GM21515 (cell line): ENCODE measurements around the gene LETMD1.
A peak's percentile ranks its signal among the peaks of the same experiment; 100 is the strongest.
"Not testable (repeated sequence)": the region's sequence is repeated elsewhere in the genome, so short reads cannot be mapped to it uniquely, and the experiment has no call there.

Experiments used
- ATAC-seq: cut with Tn5 transposase; IDR thresholded peaks from one replicate; pipeline ENCODE4 v1.9.1; 2021; ENCODE audit not compliant: unreplicated experiment

LETMD1 gene

GRCh38 chr12:51076236-51076930 lies 28.3 kb downstream of the LETMD1 start:
- ATAC-seq = no peak

DNA sequence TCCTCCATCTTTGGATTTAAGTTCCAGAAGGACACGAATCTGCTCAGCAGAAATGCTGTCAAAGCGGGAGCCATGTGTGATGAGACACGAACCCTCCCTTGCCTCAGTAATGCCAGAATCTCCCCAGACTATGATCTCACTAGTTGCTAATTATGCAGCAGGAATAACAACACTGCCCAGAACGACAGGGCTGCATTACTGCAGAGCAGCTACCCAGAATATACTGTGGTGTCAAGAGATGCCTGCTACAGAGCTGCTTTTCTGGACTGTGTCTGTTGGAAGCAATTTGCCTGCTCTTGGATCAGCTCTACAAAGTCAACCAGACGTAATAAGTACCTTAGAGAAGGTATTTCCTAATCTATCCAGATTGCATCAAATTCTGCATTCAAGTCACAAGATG lies 29.8 kb downstream of the LETMD1 start:
- no peak for ATAC-seq

DNA sequence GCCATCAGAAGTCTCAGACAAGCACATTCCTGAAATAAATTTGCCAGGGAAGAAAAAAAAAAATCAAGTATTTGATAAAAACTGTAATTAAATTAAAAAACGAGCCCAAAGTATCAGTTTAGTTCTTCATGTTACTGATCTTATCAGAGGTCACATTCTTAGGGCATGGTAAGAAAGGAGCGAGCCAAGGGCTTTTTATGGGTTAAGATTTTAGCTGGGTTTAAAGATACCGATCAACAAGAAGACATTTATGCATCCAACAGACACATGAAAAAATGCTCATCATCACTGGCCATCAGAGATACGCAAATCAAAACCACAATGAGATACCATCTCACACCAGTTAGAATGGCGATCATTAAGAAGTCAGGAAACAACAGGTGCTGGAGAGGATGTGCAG lies 30.2 kb downstream of the LETMD1 start:
- ATAC-seq = not testable (repeated sequence)

DNA sequence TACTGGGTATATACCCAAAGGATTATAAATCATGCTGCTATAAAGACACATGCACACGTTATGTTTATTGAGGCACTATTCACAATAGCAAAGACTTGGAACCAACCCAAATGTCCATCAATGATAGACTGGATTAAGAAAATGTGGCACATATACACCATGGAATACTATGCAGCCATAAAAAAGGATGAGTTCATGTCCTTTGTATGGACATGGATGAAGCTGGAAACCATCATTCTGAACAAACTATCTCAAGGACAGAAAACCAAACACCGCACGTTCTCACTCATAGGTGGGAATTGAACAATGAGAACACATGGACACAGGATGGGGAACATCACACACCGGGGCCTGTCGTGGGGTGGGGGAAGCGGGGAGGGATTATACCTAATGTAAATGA lies 30.7 kb downstream of the LETMD1 start:
- ATAC-seq = not testable (repeated sequence)

- no peak for ATAC-seq
Measured at GRCh38 chr12:51080136-51080535, 32.0 kb downstream of the LETMD1 start.

DNA sequence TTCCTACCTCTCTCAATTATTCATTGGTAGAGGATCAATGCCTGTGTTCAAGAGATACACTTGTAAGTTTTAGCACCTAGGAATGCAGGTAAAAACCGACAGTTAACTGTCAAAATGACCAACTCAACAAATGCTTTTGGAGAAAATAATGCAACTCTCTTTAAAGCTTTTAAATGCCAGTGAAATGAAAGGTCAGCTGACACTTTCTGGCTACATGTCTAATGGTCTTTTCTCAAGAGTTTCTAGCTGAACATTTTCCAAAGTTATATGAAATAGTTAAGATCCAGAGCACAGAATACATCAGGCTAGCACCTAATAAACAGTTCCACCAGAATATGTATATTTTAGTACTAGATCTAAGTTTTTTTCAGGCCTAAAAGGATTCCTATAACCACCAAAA lies 33.3 kb downstream of the LETMD1 start:
- no peak for ATAC-seq

GRCh38 chr12:51082561-51083125 lies 34.5 kb downstream of the LETMD1 start:
- no peak for ATAC-seq

DNA sequence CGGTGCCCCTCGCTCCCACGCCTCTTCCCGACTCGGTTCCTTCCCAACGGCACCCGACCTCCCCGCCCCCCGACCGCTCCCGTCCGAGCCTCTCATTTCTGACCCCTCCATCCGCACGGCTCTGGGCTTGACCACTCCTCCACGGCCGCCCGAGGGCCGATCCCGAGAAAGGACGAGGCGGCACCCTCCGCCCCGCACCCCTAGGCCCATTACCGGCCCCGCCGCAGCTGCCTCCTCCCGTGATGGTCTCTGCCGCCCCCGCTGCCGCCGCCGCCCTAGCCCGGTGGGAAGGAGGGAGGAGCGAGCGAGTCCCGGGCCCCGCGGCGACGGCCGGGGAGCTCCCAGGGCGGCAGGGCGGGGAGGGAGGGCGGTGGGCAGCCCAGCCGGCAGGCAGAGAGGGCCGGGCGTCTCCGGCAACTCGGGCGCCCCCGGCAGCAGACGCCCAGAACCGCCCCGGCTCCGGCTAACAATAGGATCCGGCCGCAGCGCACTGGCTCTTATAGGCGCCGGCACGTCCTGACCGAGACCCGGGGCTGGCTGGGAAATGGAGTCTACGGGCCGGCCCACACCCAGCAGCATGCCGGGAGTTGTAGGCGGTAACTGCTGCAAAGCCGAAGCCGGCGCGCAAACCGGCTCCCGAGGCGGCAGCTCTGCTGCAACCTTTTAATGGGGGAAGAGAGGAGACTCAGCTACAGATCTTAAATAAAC lies 35.2 kb downstream of the LETMD1 start, which contains the start of gene CSRNP2:
TSS of gene CSRNP2 (minus strand) at position 471 of the 708 bp plus-strand sequence. CDS start 7,035 bp downstream, outside the sequence.
- ATAC-seq = peak; percentile 97

DNA sequence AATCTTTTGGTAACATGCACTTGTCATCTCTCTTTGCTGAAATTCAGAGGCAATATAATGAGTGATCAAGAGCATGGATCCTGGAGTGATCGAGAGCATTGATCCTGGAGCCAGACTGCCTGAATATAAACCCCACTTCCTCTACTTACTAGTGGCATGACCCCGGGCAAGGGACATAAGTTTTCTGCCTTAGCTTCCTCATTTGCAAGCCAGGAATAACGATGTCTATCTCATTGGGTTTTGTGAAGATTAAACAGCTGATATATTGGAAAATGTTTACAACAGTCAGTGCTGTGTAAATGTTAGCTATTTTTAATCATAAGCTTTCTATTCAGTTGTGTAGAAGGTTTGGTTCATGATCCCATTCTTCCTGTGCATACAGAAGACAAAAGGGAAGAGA lies 37.6 kb downstream of the LETMD1 start:
- no peak for ATAC-seq

DNA sequence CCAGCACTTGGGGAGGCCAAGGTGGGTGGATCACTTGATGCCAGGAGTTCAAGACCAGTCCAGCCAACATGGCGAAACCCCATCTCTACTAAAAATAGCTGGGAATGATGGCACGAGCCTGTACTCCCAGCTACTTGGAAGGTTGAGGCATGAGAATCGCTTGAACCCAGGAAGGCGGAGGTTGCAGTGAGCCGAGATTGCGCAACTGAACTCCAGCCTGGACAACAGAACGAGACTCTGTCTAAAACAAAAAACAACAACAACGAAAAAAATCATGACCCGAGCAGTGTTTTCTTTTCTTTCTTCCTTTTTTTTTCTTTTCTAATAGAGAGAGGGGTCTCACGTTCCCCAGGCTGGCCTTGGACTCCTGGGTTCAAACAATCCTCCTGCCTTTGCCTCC lies 38.8 kb downstream of the LETMD1 start:
- ATAC-seq = no peak

DNA sequence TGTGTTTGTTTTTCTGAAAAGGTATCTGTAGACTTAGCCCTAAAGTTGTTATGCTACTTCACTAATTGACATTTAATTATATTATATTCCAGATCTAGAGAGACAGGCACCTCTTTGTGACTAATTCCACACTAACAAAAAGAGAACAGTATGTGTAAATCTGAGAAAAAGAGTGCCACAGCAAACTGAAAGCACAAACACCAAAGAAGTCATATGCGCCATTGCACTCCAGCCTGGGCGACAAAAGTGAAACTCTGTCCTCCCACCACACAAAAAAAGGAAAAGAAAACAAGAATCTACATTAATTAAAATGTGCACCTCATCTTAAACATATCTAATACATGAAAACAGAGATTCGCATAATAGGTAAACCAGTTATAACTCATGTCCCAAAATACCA lies 39.7 kb downstream of the LETMD1 start:
- no peak for ATAC-seq

DNA sequence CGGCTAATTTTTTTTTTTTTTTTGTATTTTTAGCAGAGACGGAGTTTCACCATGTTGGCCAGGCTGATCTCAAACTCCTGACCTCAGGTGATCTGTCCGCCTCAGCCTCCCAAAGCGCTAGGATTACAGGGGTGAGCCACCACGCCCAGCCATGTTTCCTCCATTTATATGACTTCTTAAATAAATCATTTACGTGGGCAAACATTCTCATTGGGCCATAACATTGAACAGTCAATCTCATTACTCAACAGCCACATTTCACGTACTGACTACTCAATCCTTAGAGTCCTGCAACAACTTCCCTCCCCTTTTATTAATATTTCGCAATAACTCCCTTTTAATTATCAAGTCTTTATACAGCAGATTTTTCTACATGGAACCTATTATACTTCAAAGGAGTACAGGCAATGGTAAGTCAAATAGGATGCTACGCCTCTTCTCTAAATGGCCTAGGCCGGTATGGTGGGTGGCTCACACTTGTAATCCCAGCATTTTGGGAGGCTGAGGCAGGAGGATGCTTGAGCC lies 42.6 kb downstream of the LETMD1 start:
- ATAC-seq = no peak

- no peak for ATAC-seq
Measured at GRCh38 chr12:51098611-51099010, 50.5 kb downstream of the LETMD1 start.

DNA sequence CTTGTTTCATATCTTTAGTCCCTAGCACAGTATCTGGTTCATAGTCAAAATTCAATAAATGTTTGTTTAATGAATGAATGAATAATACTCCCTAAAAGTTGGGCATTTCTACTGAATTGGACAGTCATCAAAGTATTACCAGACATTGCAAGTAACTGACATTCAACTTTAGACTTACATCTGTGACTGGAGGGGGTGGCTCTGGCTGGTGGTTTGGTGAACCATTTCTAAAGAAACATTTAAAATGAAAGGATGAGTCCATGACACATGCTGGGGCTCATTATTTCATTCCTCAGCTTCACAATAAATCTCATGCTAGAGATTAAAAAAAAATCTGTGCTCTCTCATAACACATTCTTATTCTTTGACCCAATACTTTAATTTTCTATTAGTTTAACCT lies 55.9 kb downstream of the LETMD1 start:
- ATAC-seq = no peak

GRCh38 chr12:51108136-51108535 lies 60.0 kb downstream of the LETMD1 start:
- ATAC-seq = no peak
